HepG2 (cell line): ENCODE data around the gene BRMS1.

Experiments
- MAFG ChIP-seq: sonication (generic); formaldehyde crosslinking; IDR thresholded peaks from 2 replicates; pipeline ENCODE4 v1.5.1; 2020; ENCODE audit warnings: mild to moderate bottlenecking, missing genetic modification reagents
- ZNF274 ChIP-seq: sonication (generic); formaldehyde crosslinking; IDR thresholded peaks from 2 replicates; pipeline ENCODE4 v1.5.1; 2020; ENCODE audit warnings: mild to moderate bottlenecking, missing genetic modification reagents

- TF ChIP-seq ZNF274 (CRISPR knock-in tag) (no peak), MAFG (CRISPR knock-in tag) (no peak)
Measured at GRCh38 chr11:66365166-66365565, 20.3 kb upstream of the BRMS1 start.
